Fibroblast of villous mesenchyme (primary cell): ENCODE results near the gene CADM1. TPM values are rescaled to one million over a fixed set of nuclear protein-coding genes. Genes with fewer than 3 reads are reported as not detected.

Source experiments
- DNase-seq: peaks from one replicate; pipeline ENCODE4 v3.0.0-alpha.2; 2010; ENCODE audit warnings: low read depth
- H3K4me3 ChIP-seq: 2 replicates; pipeline ENCODE4 v1.5.1; 2011; ENCODE audit warnings: low read depth, mild to moderate bottlenecking, low read length
- total RNA-seq: library from RNA; depleted of rRNA; stranded (reverse); fragments of >200 nt; gene quantifications from 2 replicates; pipeline ENCODE4 v1.2.3, GENCODE V29; 2012
- TF ChIP-seq, protein P1 (sequence below): IDR thresholded peaks from 2 replicates; pipeline ENCODE4 v1.5.1; 2012; ENCODE audit warnings: low read depth, mild to moderate bottlenecking, low read length; ENCODE audit not compliant: insufficient read depth

Gene CADM1
- total RNA-seq, 1 donor = 9.1 TPM

DNA sequence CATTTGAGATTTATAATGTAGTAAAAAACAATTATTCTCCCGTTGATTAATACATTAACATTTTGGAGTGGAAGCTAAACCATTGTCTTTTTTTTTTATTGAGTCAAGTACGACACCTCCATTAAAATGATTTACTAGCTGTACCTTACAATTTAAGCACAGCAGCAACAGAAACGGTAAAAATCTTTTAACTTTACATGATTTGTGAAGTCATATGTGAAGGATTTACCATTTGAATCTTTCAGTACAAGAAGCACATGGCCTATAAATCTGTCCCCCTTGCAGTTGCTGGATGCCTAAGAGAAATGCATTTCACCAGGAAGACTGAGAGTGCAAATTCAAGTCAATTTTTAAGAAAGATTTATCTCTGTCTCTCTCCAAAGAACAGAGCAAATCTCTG lies 324.6 kb downstream of the CADM1 start:
- TF ChIP-seq, protein P1, sequence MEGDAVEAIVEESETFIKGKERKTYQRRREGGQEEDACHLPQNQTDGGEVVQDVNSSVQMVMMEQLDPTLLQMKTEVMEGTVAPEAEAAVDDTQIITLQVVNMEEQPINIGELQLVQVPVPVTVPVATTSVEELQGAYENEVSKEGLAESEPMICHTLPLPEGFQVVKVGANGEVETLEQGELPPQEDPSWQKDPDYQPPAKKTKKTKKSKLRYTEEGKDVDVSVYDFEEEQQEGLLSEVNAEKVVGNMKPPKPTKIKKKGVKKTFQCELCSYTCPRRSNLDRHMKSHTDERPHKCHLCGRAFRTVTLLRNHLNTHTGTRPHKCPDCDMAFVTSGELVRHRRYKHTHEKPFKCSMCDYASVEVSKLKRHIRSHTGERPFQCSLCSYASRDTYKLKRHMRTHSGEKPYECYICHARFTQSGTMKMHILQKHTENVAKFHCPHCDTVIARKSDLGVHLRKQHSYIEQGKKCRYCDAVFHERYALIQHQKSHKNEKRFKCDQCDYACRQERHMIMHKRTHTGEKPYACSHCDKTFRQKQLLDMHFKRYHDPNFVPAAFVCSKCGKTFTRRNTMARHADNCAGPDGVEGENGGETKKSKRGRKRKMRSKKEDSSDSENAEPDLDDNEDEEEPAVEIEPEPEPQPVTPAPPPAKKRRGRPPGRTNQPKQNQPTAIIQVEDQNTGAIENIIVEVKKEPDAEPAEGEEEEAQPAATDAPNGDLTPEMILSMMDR = no peak
- no peak overlapping the region for H3K4me3 ChIP-seq
- no peak for DNase-seq

DNA sequence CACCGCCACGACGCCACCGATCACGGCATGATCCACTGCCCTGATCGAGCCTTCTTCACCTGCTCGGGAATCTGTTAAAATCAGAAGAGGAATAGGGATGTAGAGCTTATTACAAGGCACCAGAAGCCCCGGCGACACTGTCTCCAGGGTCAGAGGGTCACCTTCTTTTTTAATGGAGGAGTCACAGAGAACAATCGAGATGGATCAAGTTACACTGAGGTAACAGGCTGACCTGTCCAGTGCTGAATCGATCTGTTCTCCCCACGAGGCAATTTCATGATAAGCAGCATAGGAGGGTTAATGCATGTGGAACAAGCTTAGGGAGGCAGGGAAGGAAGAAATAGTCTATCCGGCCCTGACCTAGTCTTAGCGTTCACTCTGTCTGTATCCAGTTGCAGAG lies 325.5 kb downstream of the CADM1 start:
- TF ChIP-seq, protein P1 = no peak
- H3K4me3 ChIP-seq = no peak overlapping the region

DNA sequence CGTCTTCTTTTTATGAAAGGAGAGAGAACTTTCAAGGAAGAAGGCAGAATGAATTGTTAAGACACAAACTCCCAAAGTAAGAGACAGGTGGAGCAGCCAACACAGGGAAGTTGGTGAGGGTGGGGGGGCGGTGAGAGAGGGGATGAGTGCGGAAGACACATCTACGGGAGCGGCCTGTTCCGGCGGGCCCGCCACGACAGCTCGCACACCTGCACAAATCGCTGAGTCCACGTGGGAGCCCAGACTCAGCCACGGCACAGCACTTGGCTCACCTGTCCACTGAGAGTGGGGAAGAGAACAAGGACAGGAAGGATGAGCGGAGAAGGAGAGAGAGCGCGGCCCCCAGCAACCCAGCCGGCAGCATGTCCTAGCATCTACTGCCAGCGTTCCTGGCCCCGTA lies 331.1 kb downstream of the CADM1 start:
- no peak for DNase-seq
- TF ChIP-seq, protein P1 = no peak
- H3K4me3 ChIP-seq = no peak overlapping the region

More for the DNA sequence above, 325.5 kb downstream of the CADM1 start:
- no peak for DNase-seq

DNA sequence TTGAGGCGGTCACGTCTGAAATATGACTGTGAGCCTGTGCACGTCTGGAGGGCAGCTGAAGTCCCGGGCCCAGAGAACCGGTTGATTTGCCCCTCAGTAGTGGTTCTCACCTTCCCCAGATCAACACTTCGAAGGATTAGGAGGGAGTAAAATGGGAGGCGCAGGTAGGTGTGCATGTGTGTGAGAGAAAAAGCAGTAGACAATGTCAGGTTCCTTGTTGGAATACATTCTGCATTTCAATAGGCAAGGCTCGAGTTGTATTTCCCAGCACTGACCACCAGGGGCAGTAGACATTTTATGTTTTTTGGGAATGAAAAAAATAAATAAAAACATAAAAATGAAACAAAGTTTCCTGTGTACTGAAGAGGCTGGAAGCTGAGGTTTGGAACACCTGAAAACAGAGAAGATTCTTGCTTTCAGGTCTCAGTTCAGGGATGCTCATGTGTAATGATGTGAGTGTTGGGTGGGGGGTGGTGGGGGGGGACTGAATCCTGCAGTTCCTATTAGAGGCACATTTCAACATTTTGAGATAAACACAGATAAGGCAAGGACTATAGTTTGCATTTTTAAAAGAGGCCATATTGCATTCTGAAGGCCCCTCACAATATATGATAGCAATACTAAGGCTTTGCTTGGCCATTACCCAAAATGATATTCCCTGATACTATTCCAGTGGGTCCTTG lies 333.9 kb downstream of the CADM1 start:
- H3K4me3 ChIP-seq = no peak overlapping the region
- peak; percentile 26 for DNase-seq
- TF ChIP-seq, protein P1 = peak; percentile 74

DNA sequence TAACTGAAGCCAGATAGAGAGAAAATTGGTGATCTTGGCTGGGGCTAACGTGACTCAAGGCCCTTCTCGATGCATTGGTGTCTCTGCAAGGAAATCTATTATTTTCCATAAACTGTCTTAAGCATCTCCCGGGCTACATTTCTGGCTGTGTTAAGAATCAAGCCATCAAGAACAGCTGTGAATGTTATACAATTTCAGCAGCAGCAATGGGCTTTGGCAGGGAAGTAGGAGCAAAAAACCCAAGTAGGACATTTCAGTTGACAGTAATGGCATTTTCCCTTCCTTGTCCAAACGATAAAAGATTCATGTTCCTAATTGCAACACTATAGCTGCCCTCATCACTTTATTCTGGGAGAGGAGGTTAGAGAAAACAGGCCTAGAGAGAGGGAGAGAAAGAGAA lies 335.0 kb downstream of the CADM1 start:
- H3K4me3 ChIP-seq = no peak overlapping the region
- TF ChIP-seq, protein P1 = no peak
- DNase-seq = no peak

DNA sequence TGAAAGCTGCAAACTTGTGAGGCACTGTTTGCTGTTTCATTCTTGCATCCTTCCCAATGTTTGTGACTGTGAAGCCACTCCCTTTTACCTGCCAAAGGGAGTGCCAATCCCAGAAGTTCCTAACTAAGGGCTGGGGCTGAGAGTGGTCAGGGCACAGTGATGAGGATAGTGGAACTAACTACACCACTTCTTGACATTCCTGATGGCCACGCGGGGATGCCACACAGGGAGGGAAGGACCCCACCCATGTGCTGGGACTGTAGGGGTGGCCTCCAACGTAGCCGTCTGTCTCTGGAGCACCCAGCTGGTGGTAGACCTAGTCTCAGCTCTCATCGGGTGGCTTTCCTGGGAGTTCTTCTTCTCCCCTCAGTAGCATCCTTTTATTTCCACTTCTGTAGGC lies 335.5 kb downstream of the CADM1 start:
- TF ChIP-seq, protein P1 = no peak
- no peak for DNase-seq
- no peak overlapping the region for H3K4me3 ChIP-seq

DNA sequence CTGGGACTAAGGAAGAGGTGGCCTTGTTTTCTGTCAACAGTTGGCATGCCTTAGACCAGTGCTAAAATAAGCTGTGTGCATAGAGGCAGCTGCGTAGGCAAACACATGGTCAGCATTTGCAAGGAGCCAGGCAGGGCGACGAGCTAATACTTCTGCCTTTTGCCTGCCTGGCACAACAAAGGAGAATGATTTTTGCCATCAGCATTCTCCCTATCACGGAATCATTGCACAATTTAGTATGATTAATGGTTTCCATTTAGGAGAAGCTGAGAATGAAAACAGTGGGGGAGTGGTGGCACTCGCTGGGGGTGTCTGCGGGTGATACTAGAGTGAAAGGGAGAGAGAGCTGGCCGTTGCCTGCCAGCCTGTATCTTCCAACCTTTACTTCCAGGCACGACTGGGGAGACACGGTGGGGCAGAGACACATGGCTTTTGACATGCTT lies 336.0 kb downstream of the CADM1 start:
- no peak for DNase-seq
- no peak overlapping the region for H3K4me3 ChIP-seq
- TF ChIP-seq, protein P1 = no peak
